NCI-H1417 treated with DMSO at 0.1 percent for 48 hours (cell line): ENCODE results near the gene CPED1.
"Not testable (repeated sequence)": the region's sequence is repeated elsewhere in the genome, so short reads cannot be mapped to it uniquely, and the experiment has no call there.

Experiments used
- DNase-seq: peaks from one replicate; lab custom pipeline; 2025; lab: John Stamatoyannopoulos, UW

Gene CPED1

GRCh38 chr7:121097577-121097976, 109.1 kb downstream of the CPED1 start:
- peak; percentile 53 for DNase-seq

DNA sequence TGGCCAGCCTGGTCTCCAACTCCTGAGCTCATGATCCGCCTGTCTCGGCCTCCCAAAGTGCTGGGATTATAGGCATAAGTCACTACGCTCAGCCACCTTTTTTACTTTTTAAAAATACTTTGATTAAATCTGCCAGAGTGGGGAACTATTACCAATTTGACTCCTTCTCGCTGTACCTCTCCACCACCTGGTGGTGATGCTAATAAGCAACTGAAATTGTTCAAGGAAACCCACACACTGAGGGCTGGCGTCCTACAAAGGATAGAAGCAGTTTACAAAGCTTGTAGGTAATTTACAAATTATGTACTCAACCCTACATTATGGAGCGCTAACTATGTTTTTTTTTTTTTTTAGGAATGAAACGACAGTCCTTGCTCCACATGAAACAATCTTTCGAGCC, 111.1 kb downstream of the CPED1 start:
- no peak for DNase-seq

DNA sequence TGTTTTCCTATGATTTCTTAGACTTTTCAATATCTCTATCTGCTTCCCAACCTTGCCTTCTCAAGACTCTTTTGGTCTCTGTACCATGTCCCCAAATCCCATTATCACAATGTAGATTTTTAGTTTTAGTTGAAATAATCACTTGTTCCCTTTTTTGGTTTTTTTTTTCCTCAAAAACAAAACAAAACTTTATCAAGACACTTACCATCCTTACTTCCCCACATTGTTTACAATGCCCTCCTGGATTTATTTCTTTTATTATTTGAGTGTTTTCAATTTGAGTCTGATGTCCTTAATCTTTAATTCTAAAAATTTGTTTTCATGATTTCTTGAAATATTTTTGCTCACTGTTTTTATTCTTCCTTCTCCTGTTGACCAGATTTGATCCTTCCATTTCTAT, 112.6 kb downstream of the CPED1 start:
- DNase-seq = no peak

- DNase-seq = no peak
Measured at GRCh38 chr7:121101621-121102020, 113.1 kb downstream of the CPED1 start.

GRCh38 chr7:121102619-121103018, 114.1 kb downstream of the CPED1 start:
- no peak for DNase-seq

DNA sequence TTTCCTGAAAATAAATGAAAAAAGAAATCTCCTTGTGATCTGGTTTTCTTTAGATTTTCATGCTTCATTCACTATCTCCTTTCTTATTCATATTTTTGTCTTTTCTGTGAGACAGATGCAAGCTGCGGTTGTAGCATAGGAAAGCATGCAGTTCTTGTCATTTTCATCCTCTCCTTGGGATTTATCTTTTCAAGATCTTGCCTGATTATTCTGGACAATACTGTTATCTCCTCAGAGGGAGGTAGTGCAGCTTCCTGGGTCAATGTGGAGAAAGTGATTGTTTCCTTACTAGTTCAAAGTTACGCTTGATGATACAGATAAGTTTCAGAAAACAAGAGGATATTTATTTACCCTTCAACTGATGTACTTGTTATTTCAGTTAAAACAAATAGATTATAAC, 114.6 kb downstream of the CPED1 start:
- DNase-seq = no peak

GRCh38 chr7:121103579-121103978, 115.1 kb downstream of the CPED1 start:
- DNase-seq = no peak

DNA sequence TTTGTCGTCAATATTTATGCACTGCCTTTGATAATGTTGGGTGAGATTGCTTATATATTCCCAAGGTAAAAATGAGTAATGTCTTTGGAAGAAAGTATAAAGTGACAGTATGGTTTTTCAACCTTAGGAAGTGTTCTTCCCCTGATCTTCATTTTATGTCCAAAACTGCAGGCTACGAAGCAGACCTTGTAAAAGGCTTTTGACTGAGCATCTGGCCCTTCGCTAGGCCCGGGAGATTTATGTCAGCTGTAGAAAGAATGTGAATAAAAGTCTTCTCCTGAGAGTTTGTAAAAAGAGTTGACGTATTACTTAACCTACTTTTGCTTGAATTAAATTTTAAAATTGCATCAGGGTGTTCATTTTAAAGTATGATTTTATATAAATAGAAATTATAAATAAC, 116.8 kb downstream of the CPED1 start:
- DNase-seq = no peak

DNA sequence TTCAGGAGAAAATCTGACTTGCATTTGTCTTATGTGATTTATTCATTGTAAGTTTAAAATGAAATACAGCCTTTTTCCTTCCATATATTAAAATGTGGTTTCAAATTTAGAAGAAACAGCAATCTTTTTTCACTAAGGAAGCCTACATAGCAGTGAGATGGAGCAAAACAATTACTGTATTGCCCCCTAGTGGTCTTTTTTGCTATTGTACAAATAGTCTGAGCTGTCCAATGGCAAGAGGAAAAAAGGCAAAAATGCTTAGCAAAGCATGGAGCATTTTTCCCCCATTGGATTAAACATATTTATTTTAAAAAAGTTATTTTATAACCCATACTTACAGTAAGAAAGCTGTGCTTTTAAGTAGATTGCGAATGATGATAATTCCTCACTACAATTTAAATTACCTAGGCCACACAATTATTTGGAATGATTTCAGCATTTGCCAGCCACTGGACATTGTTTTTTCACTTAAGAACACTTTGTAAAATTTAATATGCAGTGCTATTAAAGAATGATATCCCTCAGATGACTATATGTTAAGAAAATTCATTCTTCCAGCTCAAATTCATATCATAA, 119.5 kb downstream of the CPED1 start:
- peak; percentile 42 for DNase-seq

- DNase-seq = no peak
Measured at GRCh38 chr7:121109145-121109544, 120.6 kb downstream of the CPED1 start.

- DNase-seq = no peak
Measured at GRCh38 chr7:121113288-121113687, 124.8 kb downstream of the CPED1 start.

- DNase-seq = no peak
Measured at GRCh38 chr7:121116396-121116795, 127.9 kb downstream of the CPED1 start.

GRCh38 chr7:121119047-121119446, 130.5 kb downstream of the CPED1 start:
- DNase-seq = no peak

GRCh38 chr7:121123032-121123431, 134.5 kb downstream of the CPED1 start:
- no peak for DNase-seq

DNA sequence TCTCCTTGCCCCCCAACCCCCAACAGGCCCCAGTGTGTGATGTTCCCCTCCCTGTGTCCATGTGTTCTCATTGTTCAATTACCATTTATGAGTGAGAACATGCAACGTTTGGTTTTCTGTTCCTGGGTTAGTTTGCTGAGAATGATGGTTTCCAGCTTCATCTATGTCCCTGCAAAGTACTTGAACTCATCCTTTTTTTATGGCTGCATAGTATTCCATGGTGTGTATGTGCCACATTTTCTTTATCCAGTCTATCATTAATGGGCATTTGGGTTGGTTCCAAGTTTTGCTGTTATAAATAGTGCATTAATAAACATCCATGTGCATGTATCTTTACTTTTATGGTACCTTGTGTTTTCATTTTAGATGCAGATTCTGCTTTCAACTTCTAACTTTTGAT, 136.9 kb downstream of the CPED1 start:
- DNase-seq = not testable (repeated sequence)

DNA sequence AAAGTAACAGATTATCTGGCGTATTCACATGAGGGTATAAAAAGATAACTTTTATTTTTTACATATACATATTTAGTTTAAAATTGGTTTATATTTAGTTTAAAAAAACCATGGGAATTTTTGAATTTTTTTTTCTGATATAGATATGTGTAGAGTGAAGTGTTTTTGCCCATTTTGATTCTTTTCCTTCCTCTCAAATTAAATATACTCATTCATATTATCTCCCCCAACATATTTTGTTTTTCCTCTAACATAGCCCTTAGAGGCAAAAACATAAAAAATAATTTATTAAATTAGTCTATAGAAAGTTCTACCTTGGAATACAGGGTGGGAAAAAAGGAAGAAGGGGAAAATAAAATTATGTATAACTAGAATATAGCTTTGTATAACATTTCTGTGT, 137.7 kb downstream of the CPED1 start:
- DNase-seq = no peak

DNA sequence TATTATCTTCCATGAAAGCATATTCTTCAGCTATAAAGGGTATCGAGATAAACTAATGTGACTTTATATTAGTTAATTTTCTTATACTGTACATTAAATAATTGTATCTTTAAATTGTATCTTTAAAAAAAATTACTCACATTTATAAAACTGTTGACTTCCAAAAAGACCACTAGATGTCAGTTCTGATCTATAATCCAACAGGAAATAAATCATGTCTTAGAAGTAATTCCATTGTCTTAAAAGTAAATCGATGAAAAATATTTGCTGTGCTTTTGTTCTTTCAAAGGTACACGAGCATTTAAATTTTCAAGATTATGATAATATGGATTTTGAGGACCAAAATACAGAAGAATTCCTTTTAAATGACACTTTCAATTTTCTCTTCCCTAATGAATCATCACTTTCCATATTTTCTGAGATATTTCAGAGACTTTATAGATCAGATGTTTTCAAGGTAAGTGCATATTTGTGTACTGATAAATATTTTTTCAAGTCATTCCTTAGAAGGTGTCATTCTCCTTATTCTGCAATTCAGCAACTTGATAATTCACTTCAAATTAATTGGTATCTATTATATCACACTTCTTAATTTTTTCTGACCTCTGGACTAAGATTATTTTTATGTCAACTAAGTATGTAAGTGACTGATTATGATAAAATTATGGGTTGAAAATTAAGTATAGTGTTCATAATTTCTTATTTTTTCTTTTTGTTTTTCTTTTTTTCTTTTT, 138.5 kb downstream of the CPED1 start:
- peak; percentile 38 for DNase-seq

- no peak for DNase-seq
Measured at GRCh38 chr7:121132940-121133339, 144.4 kb downstream of the CPED1 start.

DNA sequence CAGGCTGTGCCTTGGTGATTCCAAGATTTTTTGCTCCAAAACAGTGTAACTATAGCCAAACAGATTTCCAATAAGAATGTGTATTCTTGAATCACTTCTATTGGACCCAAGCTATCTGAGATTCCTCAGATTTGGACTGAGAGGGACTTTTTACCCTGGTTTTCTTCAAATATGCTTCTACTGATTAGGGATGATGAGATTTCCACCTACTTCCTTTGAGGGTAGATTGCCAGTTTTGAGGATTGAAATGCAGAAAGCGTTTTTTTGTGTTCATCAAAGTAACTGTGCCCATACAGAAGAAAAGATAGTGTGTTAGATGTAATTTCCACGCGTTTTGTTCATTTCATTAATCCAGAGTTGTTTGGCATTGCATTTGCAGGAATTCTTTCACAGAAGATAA, 144.9 kb downstream of the CPED1 start:
- DNase-seq = no peak

GRCh38 chr7:121137580-121137979, 149.1 kb downstream of the CPED1 start:
- DNase-seq = no peak

GRCh38 chr7:121138262-121138933, 149.9 kb downstream of the CPED1 start:
- DNase-seq = peak; percentile 44

DNA sequence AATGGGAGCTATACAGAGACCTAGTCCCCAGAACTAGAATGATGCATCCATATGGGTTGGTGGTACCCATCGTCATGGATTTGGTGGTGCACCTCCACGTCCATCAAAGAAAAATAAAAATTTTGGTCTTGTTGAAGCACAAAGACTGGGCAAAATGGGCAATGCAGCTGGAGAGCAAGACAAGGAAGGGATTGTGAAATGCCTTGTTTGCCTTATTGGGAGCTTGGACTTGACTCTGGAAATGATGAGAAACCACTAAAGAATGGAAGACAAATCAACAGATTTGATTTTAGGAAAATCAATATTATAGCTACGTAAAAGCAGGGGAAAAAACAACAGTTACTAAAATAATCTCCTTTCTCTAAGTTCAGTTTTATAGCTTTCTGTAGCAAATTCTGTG, 150.9 kb downstream of the CPED1 start:
- no peak for DNase-seq

GRCh38 chr7:121140790-121141189, 152.3 kb downstream of the CPED1 start:
- DNase-seq = no peak
